Breast epithelium (tissue), 3 donors: ENCODE measurements around the gene FMN1.

ENCODE experiments used
- POLR2A ChIP-seq: fragments of 450-650 bp; IDR thresholded peaks from one replicate; pipeline ENCODE4 v1.6.1; 2016; ENCODE audit warnings: antibody characterized with exemption, mild to moderate bottlenecking, moderate library complexity
- TF ChIP-seq, protein P1 (sequence below), 3 donors: fragments of 450-650 bp; IDR thresholded peaks; one replicate each; pipeline ENCODE4 v1.5.1; 2016 to 2017; ENCODE audit warnings: antibody characterized with exemption in 3 of 3, mild to moderate bottlenecking in 3 of 3, moderate library complexity in 3 of 3

DNA sequence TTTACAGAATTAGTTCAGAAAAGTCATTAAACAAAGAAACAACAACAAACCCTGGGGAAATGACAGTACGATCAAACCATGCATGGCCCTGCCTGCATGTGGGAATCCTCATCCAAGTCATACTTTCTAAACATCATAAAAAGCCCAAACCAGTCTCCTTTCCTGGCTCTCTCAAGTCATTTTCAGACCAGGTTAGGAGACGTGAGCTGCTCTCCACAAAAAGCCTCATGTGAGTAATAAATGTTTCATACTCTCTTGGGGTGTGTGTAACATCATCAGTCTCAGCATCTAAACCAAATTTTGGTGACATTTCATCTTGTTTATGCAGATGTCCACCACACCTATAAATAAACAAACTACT lies 457.8 kb downstream of the FMN1 start:
- TF ChIP-seq, protein P1, sequence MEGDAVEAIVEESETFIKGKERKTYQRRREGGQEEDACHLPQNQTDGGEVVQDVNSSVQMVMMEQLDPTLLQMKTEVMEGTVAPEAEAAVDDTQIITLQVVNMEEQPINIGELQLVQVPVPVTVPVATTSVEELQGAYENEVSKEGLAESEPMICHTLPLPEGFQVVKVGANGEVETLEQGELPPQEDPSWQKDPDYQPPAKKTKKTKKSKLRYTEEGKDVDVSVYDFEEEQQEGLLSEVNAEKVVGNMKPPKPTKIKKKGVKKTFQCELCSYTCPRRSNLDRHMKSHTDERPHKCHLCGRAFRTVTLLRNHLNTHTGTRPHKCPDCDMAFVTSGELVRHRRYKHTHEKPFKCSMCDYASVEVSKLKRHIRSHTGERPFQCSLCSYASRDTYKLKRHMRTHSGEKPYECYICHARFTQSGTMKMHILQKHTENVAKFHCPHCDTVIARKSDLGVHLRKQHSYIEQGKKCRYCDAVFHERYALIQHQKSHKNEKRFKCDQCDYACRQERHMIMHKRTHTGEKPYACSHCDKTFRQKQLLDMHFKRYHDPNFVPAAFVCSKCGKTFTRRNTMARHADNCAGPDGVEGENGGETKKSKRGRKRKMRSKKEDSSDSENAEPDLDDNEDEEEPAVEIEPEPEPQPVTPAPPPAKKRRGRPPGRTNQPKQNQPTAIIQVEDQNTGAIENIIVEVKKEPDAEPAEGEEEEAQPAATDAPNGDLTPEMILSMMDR (IDR thresholded peaks at IDR 0.05), result no peak
- no peak for TF ChIP-seq POLR2A
